RWPE2 (cell line): ENCODE results near the gene DACH2.
"Not testable (repeated sequence)": the region's sequence is repeated elsewhere in the genome, so short reads cannot be mapped to it uniquely, and the experiment has no call there.

Experiments
- ATAC-seq: fragments of 200-7000 bp; cut with Tn5 transposase; 3 replicates; pipeline ENCODE4 v1.9.1; 2021; ENCODE audit warnings: low read depth
- DNase-seq: peaks from one replicate; pipeline ENCODE4 v3.0.0-alpha.2; 2020; ENCODE audit warnings: low spot score
- H3K27ac ChIP-seq: fragments of 450-650 bp; 2 replicates; pipeline ENCODE4 v1.5.1; 2017; ENCODE audit warnings: mild to moderate bottlenecking; ENCODE audit not compliant: poor library complexity, severe bottlenecking
- H3K27me3 ChIP-seq: fragments of 250-450 bp; sonication (Bioruptor Pico); 2 replicates; pipeline ENCODE4 v1.5.1; 2021; ENCODE audit warnings: mild to moderate bottlenecking, moderate library complexity; ENCODE audit not compliant: insufficient read depth, poor library complexity, severe bottlenecking
- H3K36me3 ChIP-seq: fragments of 250-450 bp; sonication (Bioruptor Pico); 2 replicates; pipeline ENCODE4 v1.5.1; 2020; ENCODE audit warnings: low read depth, mild to moderate bottlenecking, moderate library complexity
- H3K4me1 ChIP-seq: fragments of 250-450 bp; sonication (Bioruptor Pico); 2 replicates; pipeline ENCODE4 v1.5.1; 2021; ENCODE audit warnings: mild to moderate bottlenecking, moderate library complexity; ENCODE audit not compliant: insufficient read depth, poor library complexity, severe bottlenecking
- H3K4me3 ChIP-seq: fragments of 250-450 bp; sonication (Bioruptor Pico); 2 replicates; pipeline ENCODE4 v1.5.1; 2021; ENCODE audit warnings: mild to moderate bottlenecking, moderate library complexity; ENCODE audit not compliant: severe bottlenecking
- H3K9me3 ChIP-seq: fragments of 250-450 bp; sonication (Bioruptor Pico); 2 replicates; pipeline ENCODE4 v1.5.1; 2021; ENCODE audit warnings: mild to moderate bottlenecking, moderate library complexity; ENCODE audit not compliant: severe bottlenecking
- CTCF ChIP-seq: fragments of 450-650 bp; IDR thresholded peaks from one replicate; pipeline ENCODE4 v1.5.1; 2017; ENCODE audit warnings: mild to moderate bottlenecking, moderate library complexity; ENCODE audit not compliant: poor library complexity, severe bottlenecking

DACH2 gene

GRCh38 chrX:86149119-86149518 is 868 bp downstream of the DACH2 start:
- no peak for ATAC-seq
- Histone ChIP-seq H3K27me3 (peaks cover 19% of the 10 kb centered on the region), H3K27ac (no peak overlapping the region), H3K4me3 (no peak overlapping the region), H3K36me3 (no peaks in the 10 kb centered on the region), H3K4me1 (no peaks in the 10 kb centered on the region), H3K9me3 (no peaks in the 10 kb centered on the region)
- no peak for DNase-seq
- TF ChIP-seq CTCF = no peak

GRCh38 chrX:86154553-86154952 is 6.3 kb downstream of the DACH2 start:
- Histone ChIP-seq H3K9me3 (no peaks in the 10 kb centered on the region), H3K27ac (no peak overlapping the region), H3K36me3 (no peaks in the 10 kb centered on the region), H3K4me3 (no peak overlapping the region), H3K4me1 (no peaks in the 10 kb centered on the region), H3K27me3 (peaks cover 7% of the 10 kb centered on the region)
- no peak for TF ChIP-seq CTCF
- ATAC-seq (no peak), DNase-seq (no peak)

- ATAC-seq = no peak
- H3K27me3 ChIP-seq = no peaks in the 10 kb centered on the region
Measured at GRCh38 chrX:86171366-86171765, 23.1 kb downstream of the DACH2 start.

GRCh38 chrX:86178906-86179305 is 30.7 kb downstream of the DACH2 start:
- no peak overlapping the region for H3K27ac ChIP-seq
- DNase-seq (no peak), ATAC-seq (no peak)
- no peaks in the 10 kb centered on the region for H3K36me3 ChIP-seq
- no peak overlapping the region for H3K4me3 ChIP-seq
- no peaks in the 10 kb centered on the region for H3K27me3 ChIP-seq
- H3K4me1 ChIP-seq = no peaks in the 10 kb centered on the region
- no peak for TF ChIP-seq CTCF
- no peaks in the 10 kb centered on the region for H3K9me3 ChIP-seq

More at GRCh38 chrX:86171366-86171765, 23.1 kb downstream of the DACH2 start:
- H3K27ac ChIP-seq = no peak overlapping the region
- H3K4me1 ChIP-seq = no peaks in the 10 kb centered on the region
- no peak overlapping the region for H3K4me3 ChIP-seq
- no peaks in the 10 kb centered on the region for H3K36me3 ChIP-seq
- no peak for DNase-seq
- peak; percentile 25 for TF ChIP-seq CTCF
- no peaks in the 10 kb centered on the region for H3K9me3 ChIP-seq

GRCh38 chrX:86181325-86181724 is 33.1 kb downstream of the DACH2 start:
- H3K4me1 ChIP-seq, H3K27me3 ChIP-seq, DNase-seq, H3K4me3 ChIP-seq, H3K27ac ChIP-seq, H3K9me3 ChIP-seq, H3K36me3 ChIP-seq, ATAC-seq: not testable (repeated sequence)
